NCI-H82 treated with DMSO at 0.1 percent for 48 hours (cell line): ENCODE measurements around the gene CYTH4.

Experiments used
- DNase-seq: peaks from one replicate; lab custom pipeline; 2025; ENCODE audit not compliant: unreplicated experiment; lab: John Stamatoyannopoulos, UW

Gene CYTH4

DNA sequence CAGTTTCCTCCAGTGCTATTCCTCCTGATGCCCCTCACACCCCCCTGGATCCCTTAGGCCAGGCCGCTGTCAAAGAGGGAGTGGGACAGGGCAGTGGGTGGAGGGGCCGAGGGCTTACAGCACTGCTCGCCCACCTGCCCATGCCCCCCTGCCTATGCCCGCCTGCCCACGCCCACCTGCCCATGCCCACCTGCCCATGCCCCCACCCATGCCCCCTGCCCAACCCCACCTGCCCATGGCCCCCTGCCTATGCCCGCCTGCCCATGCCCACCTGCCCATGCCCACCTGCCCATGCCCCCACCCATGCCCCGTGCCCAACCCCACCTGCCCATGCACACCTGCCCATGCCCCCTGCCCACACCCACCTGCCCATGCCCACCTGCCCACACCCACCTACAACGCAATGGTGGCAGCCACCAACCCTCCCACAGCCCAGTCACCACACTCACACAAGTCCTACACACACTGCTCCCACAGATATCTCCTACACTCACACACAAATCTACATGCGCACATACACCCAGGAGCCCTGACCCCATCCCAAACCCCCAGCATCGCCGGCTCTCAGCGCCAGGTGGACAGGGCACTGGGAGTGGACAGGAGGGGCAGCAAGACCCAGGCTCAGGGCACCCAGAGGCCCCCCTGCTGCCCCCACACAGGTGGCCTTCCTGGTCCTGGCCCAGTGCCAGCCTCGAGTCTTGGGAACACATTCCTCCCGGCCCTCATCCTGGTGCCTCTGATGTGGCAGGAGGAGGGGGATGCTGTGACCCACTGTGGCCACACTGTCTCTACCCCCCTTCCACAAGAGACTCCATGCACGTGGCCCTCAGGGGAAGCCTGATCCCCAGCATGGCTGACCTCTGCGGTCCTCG, 61.8 kb downstream of the CYTH4 start:
- no peak for DNase-seq

DNA sequence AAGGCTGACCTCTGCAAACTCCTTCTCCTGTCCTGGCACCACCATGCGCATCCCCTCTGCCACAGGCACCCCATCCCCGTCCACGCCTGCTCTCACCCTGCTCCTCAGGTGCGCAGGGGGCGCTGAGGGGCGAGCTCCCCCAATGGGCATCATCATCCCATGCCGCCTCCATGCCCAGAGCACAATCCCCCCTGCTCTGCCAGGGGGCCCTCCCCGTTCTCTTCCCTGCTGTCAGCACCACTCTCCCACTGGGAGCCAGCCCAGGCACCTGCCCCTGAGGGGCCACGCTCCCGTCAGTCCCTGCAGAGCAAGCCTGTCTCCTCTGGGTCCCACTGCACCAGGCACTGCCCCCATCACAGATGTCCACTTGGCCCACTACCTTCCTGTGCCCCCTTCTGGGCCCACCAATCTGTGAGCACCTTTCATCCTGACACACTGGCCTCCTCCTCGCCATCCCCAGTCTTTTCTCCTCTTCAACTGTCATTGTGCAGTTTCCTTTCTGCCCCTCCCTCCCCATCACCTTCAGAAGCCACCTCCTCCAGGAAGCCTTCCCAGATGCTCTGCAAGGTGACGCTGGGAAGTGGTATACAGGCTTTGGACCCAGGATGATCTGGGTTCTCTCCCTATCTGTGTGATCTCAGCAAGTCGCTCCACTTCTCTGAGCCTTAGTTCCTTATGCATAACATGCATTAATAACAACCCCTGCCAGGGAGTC, 62.6 kb downstream of the CYTH4 start:
- no peak for DNase-seq

DNA sequence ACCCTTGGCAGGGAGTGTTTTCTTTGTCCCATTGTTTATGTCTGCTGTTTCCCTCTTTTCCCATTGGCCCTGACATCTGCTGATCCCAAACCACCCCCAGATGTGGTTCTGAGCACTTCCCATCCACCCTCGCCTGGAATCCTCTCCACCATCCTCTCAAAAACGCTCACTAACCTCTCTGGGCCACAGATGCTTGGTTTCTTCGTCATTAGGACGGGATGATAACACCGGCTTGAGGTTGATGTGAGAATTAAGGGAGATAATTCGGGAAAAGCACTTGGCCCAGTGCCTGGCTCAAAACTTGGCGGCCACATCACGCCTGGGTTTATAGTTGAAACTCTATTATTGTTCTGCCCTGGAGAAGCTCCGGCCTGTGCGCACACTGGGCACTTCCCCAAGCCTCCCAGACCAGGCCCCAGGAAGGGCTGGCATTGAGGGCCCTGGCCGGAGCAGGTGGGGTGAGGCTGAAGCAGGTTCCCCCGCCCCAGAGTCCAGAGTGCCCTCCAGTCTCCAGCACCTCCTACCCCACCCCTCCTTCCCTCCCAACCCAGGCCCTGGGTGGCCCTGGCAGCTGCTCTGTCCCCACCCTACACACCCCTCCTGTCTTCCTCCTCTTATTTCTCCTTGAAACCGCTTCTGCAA, 63.7 kb downstream of the CYTH4 start:
- DNase-seq: no peak

DNA sequence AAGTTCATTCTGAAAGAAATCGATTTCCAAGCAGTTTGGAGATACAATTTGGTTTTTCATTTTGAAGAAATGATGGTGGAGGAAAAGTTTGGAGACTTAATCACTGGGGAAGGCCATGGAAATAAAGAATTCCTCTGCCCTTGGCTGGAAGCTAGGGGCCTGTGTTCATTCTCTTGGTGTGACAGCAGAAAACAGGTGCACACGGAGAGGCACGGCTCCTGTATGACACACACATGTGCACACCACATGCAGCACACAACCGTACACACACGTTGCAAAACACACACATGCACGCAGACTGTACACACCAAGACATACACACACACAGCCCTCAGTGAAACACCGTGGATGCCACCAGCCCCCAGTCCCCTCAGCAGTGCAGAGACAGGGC, 64.2 kb downstream of the CYTH4 start:
- no peak for DNase-seq

GRCh38 chr22:37349043-37349814, 66.9 kb downstream of the CYTH4 start:
- DNase-seq: no peak

- DNase-seq: no peak
These were observed 68.9 kb downstream of the CYTH4 start for GRCh38 chr22:37351232-37351631.

GRCh38 chr22:37352481-37352880, 70.2 kb downstream of the CYTH4 start:
- DNase-seq: no peak

- DNase-seq: no peak
These were observed 71.5 kb downstream of the CYTH4 start for GRCh38 chr22:37353839-37354238.

DNA sequence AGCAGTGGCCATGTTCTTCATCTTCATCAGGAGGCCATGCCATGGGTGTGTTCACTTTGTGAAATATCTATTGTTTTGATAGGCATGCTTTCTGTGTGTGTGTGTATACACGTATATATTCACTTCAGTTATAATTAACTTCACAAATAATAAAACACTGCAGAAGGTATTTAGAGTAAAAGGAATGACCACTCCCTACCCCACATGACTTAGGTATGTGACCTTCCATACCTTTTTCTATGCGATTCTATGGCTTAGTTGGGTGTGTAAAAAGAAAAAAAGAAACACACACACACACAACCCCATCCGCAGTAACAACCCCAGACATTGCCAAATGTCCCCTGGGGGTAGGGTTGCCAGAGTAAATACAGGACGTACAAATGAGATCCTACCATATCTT, 72.0 kb downstream of the CYTH4 start:
- DNase-seq: no peak

DNA sequence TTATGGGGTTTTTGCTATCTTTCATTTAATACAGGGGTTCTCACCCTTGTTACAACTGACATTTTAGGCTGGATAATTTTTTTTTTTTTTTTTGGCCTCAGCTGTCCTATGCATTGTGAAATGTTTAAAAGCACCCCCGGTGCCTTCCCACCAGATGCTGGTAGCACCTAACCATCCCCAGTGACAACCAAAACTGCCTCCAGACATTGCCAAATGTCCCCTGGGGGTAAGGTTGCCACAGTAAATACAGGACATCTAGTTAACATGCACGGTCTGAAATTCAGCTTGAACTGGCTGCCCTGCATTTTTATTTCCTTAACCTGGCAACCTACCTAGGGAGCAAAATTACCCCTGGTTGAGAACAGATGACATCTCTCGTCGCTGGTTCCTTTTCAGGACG, 72.4 kb downstream of the CYTH4 start:
- DNase-seq: no peak

DNA sequence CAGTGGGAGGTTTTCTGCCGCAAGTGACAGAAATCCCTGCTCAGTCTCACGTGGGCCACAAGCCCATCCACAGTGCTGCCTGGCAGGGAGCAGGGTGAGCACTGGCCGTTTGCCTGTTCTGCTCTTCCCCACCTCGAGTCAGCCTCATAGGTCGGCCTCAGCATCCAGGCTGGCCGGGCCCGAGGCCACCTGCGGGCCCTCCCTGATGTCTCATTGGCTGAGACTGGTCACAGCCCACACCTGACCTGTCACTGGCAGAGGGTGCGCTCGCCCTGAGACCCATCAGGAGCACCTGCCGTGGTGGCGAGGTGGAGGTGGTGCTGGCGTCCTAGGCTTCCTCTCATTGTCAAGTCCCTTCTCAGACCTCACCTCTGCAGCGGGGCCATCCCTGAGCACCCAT, 72.9 kb downstream of the CYTH4 start:
- no peak for DNase-seq

- no peak for DNase-seq
These were observed 74.6 kb downstream of the CYTH4 start for GRCh38 chr22:37356922-37357321.

- no peak for DNase-seq
These were observed 75.3 kb downstream of the CYTH4 start for GRCh38 chr22:37357446-37358075.

GRCh38 chr22:37358386-37358785, 76.1 kb downstream of the CYTH4 start:
- no peak for DNase-seq

GRCh38 chr22:37358917-37359316, 76.6 kb downstream of the CYTH4 start:
- no peak for DNase-seq

DNA sequence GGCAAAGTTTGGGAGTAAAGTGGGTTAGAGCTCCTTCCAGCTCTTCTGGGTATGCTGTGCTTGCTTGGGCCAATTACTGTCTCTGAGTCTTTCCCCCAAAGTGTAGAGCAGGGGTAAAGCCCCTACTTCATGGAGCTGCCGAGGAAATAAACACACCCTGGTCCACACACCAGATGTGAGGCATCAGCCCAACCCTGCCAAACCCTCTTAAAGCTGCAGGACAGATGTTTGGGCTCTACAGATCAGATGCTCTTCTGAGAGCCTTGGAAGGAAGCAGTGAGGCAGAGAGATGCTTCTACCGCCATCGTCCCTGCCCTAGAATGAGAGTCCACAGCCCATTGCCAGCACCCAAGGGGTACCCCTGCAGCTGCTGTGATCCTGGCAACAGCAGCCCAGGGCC, 80.3 kb downstream of the CYTH4 start:
- DNase-seq: no peak

GRCh38 chr22:37363261-37363992, 81.1 kb downstream of the CYTH4 start:
- no peak for DNase-seq
